H1 (cell line): ENCODE measurements around the gene TEKTIP1. TPM values are rescaled to one million over a fixed set of nuclear protein-coding genes. Genes with fewer than 3 reads are reported as not detected.

Experiments
- ASH2L ChIP-seq: fragments of 200-600, 300-600 bp; sonication (generic); IDR thresholded peaks from one replicate; pipeline ENCODE4 v1.7.1; 2017; ENCODE audit warnings: low read length
- RFX5 ChIP-seq: IDR thresholded peaks from 2 replicates; pipeline ENCODE4 v1.6.1; 2011; ENCODE audit warnings: low read depth, low read length, improper control_type of control experiment, borderline replicate concordance
- polyA plus RNA-seq, 7 experiments: library from polyadenylated mRNA; depleted of rRNA in 3 of 7; stranded (reverse) in 5 of 7; unstranded in 2 of 7; fragments of >200 nt in 5 of 7; fragments of 200-250 nt in 2 of 7; gene quantifications; 1 replicate in 5 of 7; 2 replicates in 1 of 7; 4 replicates in 1 of 7; pipeline versions ENCODE4 v1.2.1 to v1.2.3, GENCODE V29; 2011 to 2013; ENCODE audit warnings: missing spikeins in 2 of 7, mixed read lengths in 2 of 7
- total RNA-seq: library from RNA; stranded (reverse); fragmentation: NEBNext Ultra II Directional; extraction: Animal tissue kit (Norgen Biotek cat#: 25700); gene quantifications from 2 replicates; pipeline ENCODE4 v1.2.1, GENCODE V29; 2021

TEKTIP1 gene
- total and polyA plus RNA-seq, 2 of the 8 experiments (the other 6 are each of a cell fraction or from before 2014, with no cell fraction given) = 1.1 TPM; not detected in 1

- TF ChIP-seq RFX5 (no peak), ASH2L (no peak)
Observed at GRCh38 chr19:3493651-3494050, 45.3 kb upstream of the TEKTIP1 start (continued).
